ENCODE data around the gene SLC35F1.

Gene SLC35F1

GRCh38 chr6:117976030-117976651, 69.1 kb downstream of the SLC35F1 start:
- no peak overlapping the region for H3K4me3 ChIP-seq (ENCODE audit: insufficient read depth, low read depth, low read length)
- H3K4me1 ChIP-seq (ENCODE audit: control insufficient read depth, insufficient read depth, low read length) = no peaks in the 10 kb centered on the region
- H3K27me3 ChIP-seq (ENCODE audit: control insufficient read depth, insufficient read depth, low read length, poor library complexity, severe bottlenecking) = no peaks in the 10 kb centered on the region
- no peaks in the 10 kb centered on the region for H3K36me3 ChIP-seq (ENCODE audit: control insufficient read depth, insufficient read depth, low read length)
- 0 to 9% methylated on average over 1 of the region's 2 CpGs for WGBS, 2 experiments
- no peaks in the 10 kb centered on the region for H3K9me3 ChIP-seq (ENCODE audit: control insufficient read depth, low read length)
- no peak overlapping the region for H3K27ac ChIP-seq (ENCODE audit: insufficient read depth, low read depth, low read length, poor library complexity, severe bottlenecking)

- Histone ChIP-seq H3K36me3 (ENCODE audit: control insufficient read depth, insufficient read depth, low read length) (no peaks in the 10 kb centered on the region), H3K4me3 (ENCODE audit: insufficient read depth, low read depth, low read length) (no peak overlapping the region), H3K4me1 (ENCODE audit: control insufficient read depth, insufficient read depth, low read length) (peaks cover 3% of the 10 kb centered on the region), H3K27me3 (ENCODE audit: control insufficient read depth, insufficient read depth, low read length, poor library complexity, severe bottlenecking) (no peaks in the 10 kb centered on the region), H3K27ac (ENCODE audit: insufficient read depth, low read depth, low read length, poor library complexity, severe bottlenecking) (no peak overlapping the region), H3K9me3 (ENCODE audit: control insufficient read depth, low read length) (no peaks in the 10 kb centered on the region)
- 89 to 97% methylated on average over 1 of the region's 1 CpG for WGBS, 2 experiments
Observed at GRCh38 chr6:117985916-117986315, 78.9 kb downstream of the SLC35F1 start.

- Histone ChIP-seq H3K27ac (ENCODE audit: insufficient read depth, low read depth, low read length, poor library complexity, severe bottlenecking) (no peak overlapping the region), H3K4me1 (ENCODE audit: control insufficient read depth, insufficient read depth, low read length) (peaks cover 3% of the 10 kb centered on the region), H3K9me3 (ENCODE audit: control insufficient read depth, low read length) (no peaks in the 10 kb centered on the region), H3K36me3 (ENCODE audit: control insufficient read depth, insufficient read depth, low read length) (no peaks in the 10 kb centered on the region), H3K4me3 (ENCODE audit: insufficient read depth, low read depth, low read length) (no peak overlapping the region), H3K27me3 (ENCODE audit: control insufficient read depth, insufficient read depth, low read length, poor library complexity, severe bottlenecking) (no peaks in the 10 kb centered on the region)
- WGBS, 2 experiments = 91 to 94% methylated on average over 3 to 4 of the region's 4 CpGs
Observed at GRCh38 chr6:117986396-117986795, 79.3 kb downstream of the SLC35F1 start.

- H3K4me1 ChIP-seq (ENCODE audit: control insufficient read depth, insufficient read depth, low read length) = peaks cover 3% of the 10 kb centered on the region
- no peak overlapping the region for H3K4me3 ChIP-seq (ENCODE audit: insufficient read depth, low read depth, low read length)
- no peaks in the 10 kb centered on the region for H3K36me3 ChIP-seq (ENCODE audit: control insufficient read depth, insufficient read depth, low read length)
- no peaks in the 10 kb centered on the region for H3K27me3 ChIP-seq (ENCODE audit: control insufficient read depth, insufficient read depth, low read length, poor library complexity, severe bottlenecking)
- H3K9me3 ChIP-seq (ENCODE audit: control insufficient read depth, low read length) = no peaks in the 10 kb centered on the region
- no peak overlapping the region for H3K27ac ChIP-seq (ENCODE audit: insufficient read depth, low read depth, low read length, poor library complexity, severe bottlenecking)
- WGBS, 2 experiments = 94 to 95% methylated on average over 3 of the region's 3 CpGs
Observed at GRCh38 chr6:117989086-117989485, 82.0 kb downstream of the SLC35F1 start.

GRCh38 chr6:117990151-117990550, 83.1 kb downstream of the SLC35F1 start:
- 92% methylated on average over 1 of the region's 1 CpG; no CpG with 5 or more reads in 1 of the 2 experiments for WGBS, 2 experiments
- no peak overlapping the region for H3K27ac ChIP-seq (ENCODE audit: insufficient read depth, low read depth, low read length, poor library complexity, severe bottlenecking)
- H3K9me3 ChIP-seq (ENCODE audit: control insufficient read depth, low read length) = no peaks in the 10 kb centered on the region
- no peaks in the 10 kb centered on the region for H3K36me3 ChIP-seq (ENCODE audit: control insufficient read depth, insufficient read depth, low read length)
- H3K4me3 ChIP-seq (ENCODE audit: insufficient read depth, low read depth, low read length) = no peak overlapping the region
- H3K27me3 ChIP-seq (ENCODE audit: control insufficient read depth, insufficient read depth, low read length, poor library complexity, severe bottlenecking) = no peaks in the 10 kb centered on the region
- H3K4me1 ChIP-seq (ENCODE audit: control insufficient read depth, insufficient read depth, low read length) = peaks cover 2% of the 10 kb centered on the region

- 88 to 90% methylated on average over 1 of the region's 1 CpG for WGBS, 2 experiments
Observed at GRCh38 chr6:117992856-117993255, 85.8 kb downstream of the SLC35F1 start.

GRCh38 chr6:118012944-118013343, 105.9 kb downstream of the SLC35F1 start:
- no peaks in the 10 kb centered on the region for H3K27me3 ChIP-seq (ENCODE audit: control insufficient read depth, insufficient read depth, low read length, poor library complexity, severe bottlenecking)
- 79 to 85% methylated on average over 5 of the region's 5 CpGs for WGBS, 2 experiments
- H3K9me3 ChIP-seq (ENCODE audit: control insufficient read depth, low read length) = no peaks in the 10 kb centered on the region
- H3K36me3 ChIP-seq (ENCODE audit: control insufficient read depth, insufficient read depth, low read length) = no peaks in the 10 kb centered on the region
- H3K4me3 ChIP-seq (ENCODE audit: insufficient read depth, low read depth, low read length) = no peak overlapping the region
- H3K4me1 ChIP-seq (ENCODE audit: control insufficient read depth, insufficient read depth, low read length) = peaks cover 5% of the 10 kb centered on the region
- no peak overlapping the region for H3K27ac ChIP-seq (ENCODE audit: insufficient read depth, low read depth, low read length, poor library complexity, severe bottlenecking)

More at GRCh38 chr6:117992856-117993255, 85.8 kb downstream of the SLC35F1 start:
- H3K27me3 ChIP-seq (ENCODE audit: control insufficient read depth, insufficient read depth, low read length, poor library complexity, severe bottlenecking) = no peaks in the 10 kb centered on the region
- H3K4me1 ChIP-seq (ENCODE audit: control insufficient read depth, insufficient read depth, low read length) = no peaks in the 10 kb centered on the region
- H3K36me3 ChIP-seq (ENCODE audit: control insufficient read depth, insufficient read depth, low read length) = no peaks in the 10 kb centered on the region
- no peaks in the 10 kb centered on the region for H3K9me3 ChIP-seq (ENCODE audit: control insufficient read depth, low read length)
- no peak overlapping the region for H3K4me3 ChIP-seq (ENCODE audit: insufficient read depth, low read depth, low read length)
- no peak overlapping the region for H3K27ac ChIP-seq (ENCODE audit: insufficient read depth, low read depth, low read length, poor library complexity, severe bottlenecking)

- 93 to 100% methylated on average over 2 of the region's 2 CpGs for WGBS, 2 experiments
- no peak overlapping the region for H3K4me3 ChIP-seq (ENCODE audit: insufficient read depth, low read depth, low read length)
- peaks cover 13% of the 10 kb centered on the region for H3K4me1 ChIP-seq (ENCODE audit: control insufficient read depth, insufficient read depth, low read length)
Observed at GRCh38 chr6:118016532-118016931, 109.5 kb downstream of the SLC35F1 start.

GRCh38 chr6:118017301-118017848, 110.3 kb downstream of the SLC35F1 start:
- no peak overlapping the region for H3K27ac ChIP-seq (ENCODE audit: insufficient read depth, low read depth, low read length, poor library complexity, severe bottlenecking)
- 92 to 95% methylated on average over 1 of the region's 2 CpGs for WGBS, 2 experiments
- no peaks in the 10 kb centered on the region for H3K9me3 ChIP-seq (ENCODE audit: control insufficient read depth, low read length)
- H3K4me1 ChIP-seq (ENCODE audit: control insufficient read depth, insufficient read depth, low read length) = peaks cover 13% of the 10 kb centered on the region
- no peaks in the 10 kb centered on the region for H3K36me3 ChIP-seq (ENCODE audit: control insufficient read depth, insufficient read depth, low read length)
- H3K4me3 ChIP-seq (ENCODE audit: insufficient read depth, low read depth, low read length) = no peak overlapping the region
- H3K27me3 ChIP-seq (ENCODE audit: control insufficient read depth, insufficient read depth, low read length, poor library complexity, severe bottlenecking) = no peaks in the 10 kb centered on the region

More at GRCh38 chr6:118016532-118016931, 109.5 kb downstream of the SLC35F1 start:
- Histone ChIP-seq H3K27ac (ENCODE audit: insufficient read depth, low read depth, low read length, poor library complexity, severe bottlenecking) (no peak overlapping the region), H3K27me3 (ENCODE audit: control insufficient read depth, insufficient read depth, low read length, poor library complexity, severe bottlenecking) (no peaks in the 10 kb centered on the region), H3K36me3 (ENCODE audit: control insufficient read depth, insufficient read depth, low read length) (no peaks in the 10 kb centered on the region), H3K9me3 (ENCODE audit: control insufficient read depth, low read length) (no peaks in the 10 kb centered on the region)

GRCh38 chr6:118023771-118024170, 116.7 kb downstream of the SLC35F1 start:
- H3K36me3 ChIP-seq (ENCODE audit: control insufficient read depth, insufficient read depth, low read length) = no peaks in the 10 kb centered on the region
- no peak overlapping the region for H3K27ac ChIP-seq (ENCODE audit: insufficient read depth, low read depth, low read length, poor library complexity, severe bottlenecking)
- H3K9me3 ChIP-seq (ENCODE audit: control insufficient read depth, low read length) = no peaks in the 10 kb centered on the region
- H3K27me3 ChIP-seq (ENCODE audit: control insufficient read depth, insufficient read depth, low read length, poor library complexity, severe bottlenecking) = no peaks in the 10 kb centered on the region
- H3K4me1 ChIP-seq (ENCODE audit: control insufficient read depth, insufficient read depth, low read length) = peaks cover 9% of the 10 kb centered on the region
- H3K4me3 ChIP-seq (ENCODE audit: insufficient read depth, low read depth, low read length) = no peak overlapping the region
- 93 to 96% methylated on average over 2 to 3 of the region's 3 CpGs for WGBS, 2 experiments
